Epithelial cell of esophagus (primary cell): ENCODE measurements around the gene JAZF1.

ENCODE experiments used
- DNase-seq: peaks from one replicate; pipeline ENCODE4 v3.0.0; 2010; ENCODE audit warnings: low read depth
- H3K4me3 ChIP-seq: 2 replicates; pipeline ENCODE4 v1.5.1; 2011; ENCODE audit warnings: mild to moderate bottlenecking, low read length, control low read depth
- CTCF ChIP-seq: IDR thresholded peaks from 2 replicates; pipeline ENCODE4 v1.5.1; 2011; ENCODE audit warnings: low read depth, mild to moderate bottlenecking, low read length, control low read depth, inconsistent platforms; ENCODE audit not compliant: insufficient read depth; ENCODE audit errors: missing control alignments

JAZF1 gene

GRCh38 chr7:28151965-28152364 is 28.6 kb downstream of the JAZF1 start:
- TF ChIP-seq CTCF = no peak
- no peak overlapping the region for H3K4me3 ChIP-seq
- DNase-seq = peak; percentile 73

- DNase-seq = no peak
- no peak overlapping the region for H3K4me3 ChIP-seq
- TF ChIP-seq CTCF = no peak
Measured at GRCh38 chr7:28149291-28150101, 31.1 kb downstream of the JAZF1 start.

GRCh38 chr7:28145931-28146330 is 34.7 kb downstream of the JAZF1 start:
- no peak overlapping the region for H3K4me3 ChIP-seq
- no peak for DNase-seq
- TF ChIP-seq CTCF = no peak

- DNase-seq = no peak
- no peak overlapping the region for H3K4me3 ChIP-seq
- TF ChIP-seq CTCF = no peak
Measured at GRCh38 chr7:28145090-28145626, 35.4 kb downstream of the JAZF1 start.

GRCh38 chr7:28144266-28144665 is 36.3 kb downstream of the JAZF1 start:
- TF ChIP-seq CTCF = no peak

GRCh38 chr7:28142650-28143049 is 37.9 kb downstream of the JAZF1 start:
- DNase-seq = no peak
- no peak for TF ChIP-seq CTCF
- H3K4me3 ChIP-seq = no peak overlapping the region

More at GRCh38 chr7:28144266-28144665, 36.3 kb downstream of the JAZF1 start:
- H3K4me3 ChIP-seq = no peak overlapping the region
- DNase-seq = no peak
